Measurements from ENCODE around the gene JAG2.

JAG2 gene

GRCh38 chr14:105107781-105108515 lies 60.6 kb downstream of the JAG2 start:
- DNase-seq: no peak
- in situ Hi-C loops (cut with HindIII; ENCODE audit: low pct_ligation_motif_present, low pct_unique_long_range_greater_than_20kb, low sequenced_read_pairs): no loop called here

GRCh38 chr14:105107351-105107750 lies 61.2 kb downstream of the JAG2 start:
- no peak for DNase-seq
- in situ Hi-C loops (cut with HindIII; ENCODE audit: low pct_ligation_motif_present, low pct_unique_long_range_greater_than_20kb, low sequenced_read_pairs): no loop called here

DNA sequence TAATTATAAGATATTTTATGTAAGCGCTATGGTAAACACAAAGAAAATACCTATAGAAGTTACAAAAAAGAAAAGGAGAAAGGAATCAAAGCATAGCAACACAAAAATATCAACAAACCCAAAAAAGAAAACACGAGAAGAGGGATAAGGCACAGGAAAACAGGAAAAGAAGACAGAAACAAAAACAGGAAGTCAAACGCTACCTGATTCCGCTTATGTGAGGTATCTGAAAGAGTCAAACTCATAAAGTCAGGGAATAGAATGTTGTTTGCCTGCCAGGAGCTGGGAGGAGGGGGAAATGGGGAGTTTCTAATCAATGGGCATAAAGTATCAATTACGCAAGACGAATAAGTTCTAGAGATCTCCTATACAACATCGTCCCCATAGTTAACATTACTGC lies 63.4 kb downstream of the JAG2 start:
- in situ Hi-C loops (cut with HindIII; ENCODE audit: low pct_ligation_motif_present, low pct_unique_long_range_greater_than_20kb, low sequenced_read_pairs): no loop called here
- no peak for DNase-seq

DNA sequence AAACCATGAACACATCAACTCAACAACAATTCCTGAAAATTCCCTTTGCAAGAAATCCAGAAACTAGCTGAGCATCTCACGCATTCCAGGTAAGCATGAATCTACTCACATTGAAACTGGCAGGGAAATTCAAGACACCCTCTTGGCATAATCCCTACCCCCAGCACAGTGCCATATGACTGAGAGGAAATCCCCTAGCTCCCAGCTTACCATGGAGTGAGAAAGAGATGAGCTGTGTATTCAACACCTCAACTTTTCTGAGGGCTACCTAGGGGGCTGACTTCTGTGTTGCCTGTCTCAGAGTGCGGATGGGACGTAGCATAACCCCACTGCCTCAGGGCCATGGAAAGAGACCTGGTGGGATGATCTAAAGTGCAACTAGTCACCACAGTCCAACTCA lies 65.7 kb downstream of the JAG2 start:
- in situ Hi-C loops (cut with HindIII; ENCODE audit: low pct_ligation_motif_present, low pct_unique_long_range_greater_than_20kb, low sequenced_read_pairs): no loop called here
- no peak for DNase-seq

GRCh38 chr14:105102361-105102870 lies 66.2 kb downstream of the JAG2 start:
- no peak for DNase-seq
- in situ Hi-C loops (cut with HindIII; ENCODE audit: low pct_ligation_motif_present, low pct_unique_long_range_greater_than_20kb, low sequenced_read_pairs): no loop called here

GRCh38 chr14:105100910-105101309 lies 67.7 kb downstream of the JAG2 start:
- DNase-seq: peak; percentile 36
- in situ Hi-C loops (cut with HindIII; ENCODE audit: low pct_ligation_motif_present, low pct_unique_long_range_greater_than_20kb, low sequenced_read_pairs): no loop called here

DNA sequence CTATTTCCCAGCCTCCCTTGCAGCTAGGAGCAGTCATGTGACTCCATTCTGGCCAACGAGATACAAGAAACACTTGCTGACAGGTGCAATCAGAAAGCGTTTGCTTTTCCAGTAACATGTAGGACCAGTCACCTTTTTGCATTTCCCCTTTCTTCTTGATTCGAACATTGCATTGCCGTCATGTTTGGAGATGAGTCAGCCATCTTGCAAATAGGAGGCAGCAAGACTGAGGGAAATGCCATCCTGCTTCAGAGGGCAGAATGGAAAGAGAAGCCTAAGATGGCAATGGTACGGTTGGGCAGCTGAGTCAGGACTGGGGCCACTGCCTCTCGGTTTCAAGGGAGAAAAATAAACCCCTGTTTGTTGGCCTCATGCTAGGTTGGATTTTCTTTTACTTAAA lies 68.8 kb downstream of the JAG2 start:
- in situ Hi-C loops (cut with HindIII; ENCODE audit: low pct_ligation_motif_present, low pct_unique_long_range_greater_than_20kb, low sequenced_read_pairs): no loop called here
- no peak for DNase-seq

DNA sequence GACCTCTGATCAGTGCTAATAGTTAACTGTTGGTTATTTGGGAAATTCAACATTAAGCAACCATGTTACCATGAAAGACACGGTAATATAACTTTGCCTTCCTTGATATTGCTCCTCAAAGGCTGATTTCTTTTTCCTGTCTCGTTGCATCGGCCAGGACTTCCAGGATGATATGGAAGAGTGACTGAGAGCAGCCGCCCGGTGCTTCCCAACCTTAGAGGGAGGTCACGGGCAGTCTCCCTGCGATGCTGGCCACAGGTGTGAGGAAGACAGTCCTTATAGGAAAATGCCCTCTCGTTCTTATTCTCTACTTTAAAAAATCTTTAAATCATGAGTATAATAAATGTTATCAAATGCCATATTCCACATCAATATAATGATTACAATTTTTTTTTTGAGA lies 70.3 kb downstream of the JAG2 start:
- DNase-seq: no peak
- in situ Hi-C loops (cut with HindIII; ENCODE audit: low pct_ligation_motif_present, low pct_unique_long_range_greater_than_20kb, low sequenced_read_pairs): no loop called here

GRCh38 chr14:105097794-105098127 lies 70.8 kb downstream of the JAG2 start:
- no peak for DNase-seq
- in situ Hi-C loops (cut with HindIII; ENCODE audit: low pct_ligation_motif_present, low pct_unique_long_range_greater_than_20kb, low sequenced_read_pairs): no loop called here

GRCh38 chr14:105096206-105096875 lies 72.2 kb downstream of the JAG2 start:
- in situ Hi-C loops (cut with HindIII; ENCODE audit: low pct_ligation_motif_present, low pct_unique_long_range_greater_than_20kb, low sequenced_read_pairs): no loop called here
- no peak for DNase-seq

GRCh38 chr14:105095236-105095805 lies 73.3 kb downstream of the JAG2 start:
- in situ Hi-C loops (cut with HindIII; ENCODE audit: low pct_ligation_motif_present, low pct_unique_long_range_greater_than_20kb, low sequenced_read_pairs): no loop called here
- no peak for DNase-seq

DNA sequence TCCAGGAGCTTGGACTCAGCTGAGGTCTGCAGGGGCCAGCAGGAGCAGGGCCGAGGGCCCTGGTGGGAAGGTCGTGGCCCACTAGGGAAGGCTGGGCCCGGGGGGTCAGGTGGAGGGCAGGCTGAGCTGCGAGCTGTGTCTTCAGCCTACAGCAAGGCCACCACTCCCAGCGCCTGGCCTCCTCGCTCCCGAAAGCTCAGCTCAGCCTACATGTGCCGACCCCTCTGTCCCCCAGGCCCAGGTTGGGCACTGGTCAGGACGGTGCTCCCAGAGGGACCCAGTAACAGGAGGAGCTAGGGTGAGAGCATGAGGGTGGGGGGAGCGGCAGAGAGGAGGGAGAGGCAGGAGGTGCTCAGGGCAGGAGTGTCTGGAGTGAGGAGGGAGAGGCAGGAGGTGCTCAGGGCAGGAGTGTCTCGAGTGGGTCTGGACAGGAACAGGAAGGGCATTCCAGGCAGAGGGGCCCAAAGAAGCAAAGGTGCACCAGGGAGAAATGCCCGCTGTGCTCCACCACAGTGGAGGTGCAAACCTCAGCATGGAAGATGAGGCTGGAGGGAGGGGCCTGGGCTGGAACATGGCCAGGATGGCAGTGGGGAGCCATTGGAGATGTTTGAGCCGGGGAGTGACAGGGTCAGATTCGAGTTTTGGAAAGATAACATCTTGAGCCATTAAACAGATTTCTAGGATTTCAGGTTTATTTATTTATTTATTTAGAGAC lies 74.2 kb downstream of the JAG2 start:
- in situ Hi-C loops (cut with HindIII; ENCODE audit: low pct_ligation_motif_present, low pct_unique_long_range_greater_than_20kb, low sequenced_read_pairs): no loop called here
- no peak for DNase-seq

DNA sequence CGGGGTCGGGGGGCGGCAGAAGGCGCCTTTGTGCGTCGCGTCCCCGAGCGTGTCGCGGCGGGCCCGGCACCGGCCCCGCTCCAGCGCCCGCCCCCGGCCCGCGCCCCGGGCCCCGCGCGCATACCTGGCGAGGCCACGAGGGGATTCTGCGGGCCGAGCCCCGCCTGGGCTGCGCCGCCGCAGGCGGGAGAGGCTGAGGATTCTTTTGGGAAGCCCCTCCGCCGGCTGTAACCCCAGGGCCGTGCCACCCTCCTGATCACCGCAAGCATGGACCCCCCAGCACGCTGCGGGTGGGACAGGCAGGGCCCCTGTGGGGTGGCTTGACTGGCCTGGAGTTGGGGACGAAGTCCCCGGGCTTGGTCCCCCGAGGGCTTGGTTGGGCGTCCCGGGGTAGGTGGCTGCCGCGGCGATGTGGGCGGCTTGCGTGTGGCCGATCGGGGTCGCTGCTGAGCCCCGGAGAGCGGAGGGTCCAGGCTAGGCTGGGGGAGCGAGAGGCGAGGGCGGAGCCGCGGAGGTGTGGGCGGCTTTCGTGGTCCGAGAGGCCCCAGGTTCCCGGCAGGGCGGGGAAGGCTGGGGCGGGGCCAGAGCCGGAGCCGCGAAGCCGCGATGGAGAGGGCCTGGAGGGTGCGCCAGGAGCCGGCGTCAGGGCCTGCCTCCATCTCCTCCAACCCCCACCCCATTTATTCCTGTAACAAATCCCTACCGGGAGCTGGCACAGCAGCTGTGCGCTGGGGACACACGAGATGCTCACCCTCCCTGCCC lies 75.0 kb downstream of the JAG2 start:
- peak; percentile 85 for DNase-seq
- in situ Hi-C loops (cut with HindIII; ENCODE audit: low pct_ligation_motif_present, low pct_unique_long_range_greater_than_20kb, low sequenced_read_pairs): no loop called here

- in situ Hi-C loops (cut with HindIII; ENCODE audit: low pct_ligation_motif_present, low pct_unique_long_range_greater_than_20kb, low sequenced_read_pairs): no loop called here
- DNase-seq: peak; percentile 68
These were observed 75.5 kb downstream of the JAG2 start for GRCh38 chr14:105093038-105093430.

- peak; percentile 38 for DNase-seq
These were observed 76.2 kb downstream of the JAG2 start for GRCh38 chr14:105092171-105093037.

DNA sequence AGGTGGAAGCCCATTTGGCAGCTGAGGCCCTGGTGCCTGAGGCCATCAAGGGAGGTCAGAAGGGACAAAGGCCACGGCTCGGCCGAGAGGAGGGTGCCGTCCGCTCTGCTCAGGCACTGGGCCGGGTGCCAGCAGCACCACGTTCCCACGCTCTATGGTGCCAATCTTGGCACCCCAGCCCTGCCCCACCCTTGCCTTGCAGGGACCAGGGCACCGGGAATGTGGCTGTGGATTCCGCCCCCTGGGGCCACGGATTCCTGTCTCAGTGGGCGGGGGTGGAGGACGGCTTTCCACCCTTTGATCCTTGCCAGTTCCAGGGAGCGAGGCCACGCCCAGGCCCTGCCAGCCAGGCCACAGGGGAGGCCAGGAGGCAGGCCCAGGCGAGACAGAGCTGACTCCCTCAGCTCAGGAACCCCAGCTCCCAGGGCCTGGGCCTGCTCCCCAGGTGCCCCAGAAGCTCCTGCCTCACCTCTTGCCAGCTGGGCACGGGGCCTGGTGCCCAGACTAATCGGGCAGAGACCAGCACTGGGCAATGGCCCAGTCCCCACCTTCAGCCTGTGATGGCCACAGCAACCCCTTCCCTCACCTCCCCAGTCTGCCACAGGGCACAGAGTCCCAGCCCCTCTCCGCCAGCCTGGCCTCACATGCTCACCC lies 76.9 kb downstream of the JAG2 start:
- DNase-seq: peak; percentile 92
- in situ Hi-C loops (cut with HindIII; ENCODE audit: low pct_ligation_motif_present, low pct_unique_long_range_greater_than_20kb, low sequenced_read_pairs): no loop called here

More at GRCh38 chr14:105092171-105093037, 76.2 kb downstream of the JAG2 start:
- in situ Hi-C loops (cut with HindIII; ENCODE audit: low pct_ligation_motif_present, low pct_unique_long_range_greater_than_20kb, low sequenced_read_pairs): no loop called here

- in situ Hi-C loops (cut with HindIII; ENCODE audit: low pct_ligation_motif_present, low pct_unique_long_range_greater_than_20kb, low sequenced_read_pairs): no loop called here
These were observed 77.5 kb downstream of the JAG2 start for GRCh38 chr14:105091054-105091516.

More at GRCh38 chr14:105091054-105091516, 77.5 kb downstream of the JAG2 start:
- DNase-seq: no peak
